Tibial nerve (tissue), 4 donors: ENCODE data around the gene NKTR. TPM values are rescaled to one million over a fixed set of nuclear protein-coding genes. Genes with fewer than 3 reads are reported as not detected.

Source experiments
- DNase-seq, 2 donors: peaks; one replicate each; pipeline ENCODE4 v3.0.0-alpha.2; 2019; ENCODE audit warnings: low spot score in 2 of 2
- H3K27ac ChIP-seq, 4 donors: fragments of 200-600 bp; sonication (generic) in 3 of 4; one replicate each; pipeline ENCODE4 v1.5.1; 2017 to 2019; ENCODE audit warnings: mild to moderate bottlenecking in 1 of 4
- H3K27me3 ChIP-seq, 2 donors: fragments of 200-600 bp; sonication (generic) in 1 of 2; one replicate each; pipeline versions ENCODE4 v1.5.1 to v1.6.0; 2017 to 2019
- H3K36me3 ChIP-seq, 3 donors: fragments of 200-600 bp; sonication (generic); one replicate each; pipeline ENCODE4 v1.5.1; 2018 to 2019
- H3K4me1 ChIP-seq, 4 donors: fragments of 200-600 bp; sonication (generic) in 3 of 4; one replicate each; pipeline ENCODE4 v1.5.1; 2017 to 2019
- H3K4me3 ChIP-seq, 4 donors: fragments of 200-600 bp; sonication (generic) in 3 of 4; one replicate each; pipeline ENCODE4 v1.5.1; 2017 to 2019; ENCODE audit warnings: mild to moderate bottlenecking in 1 of 4, moderate library complexity in 1 of 4
- H3K9me3 ChIP-seq, 4 donors: fragments of 200-600 bp; sonication (generic) in 3 of 4; one replicate each; pipeline ENCODE4 v1.5.1; 2017 to 2019
- CTCF ChIP-seq, 5 experiments: fragments of 200-600 bp in 3 of 5; fragments of 450-650 bp in 2 of 5; sonication (generic) in 3 of 5; IDR thresholded peaks; one replicate each; pipeline ENCODE4 v1.5.1; 2016 to 2019; ENCODE audit warnings: antibody characterized with exemption in 5 of 5, mild to moderate bottlenecking in 3 of 5, moderate library complexity in 2 of 5
- EP300 ChIP-seq, 2 donors: sonication (generic); formaldehyde crosslinking; IDR thresholded peaks; one replicate each; pipeline ENCODE4 v1.6.1; 2017; ENCODE audit warnings: antibody characterized with exemption in 2 of 2, mild to moderate bottlenecking in 1 of 2
- POLR2A ChIP-seq, 2 donors: fragments of 450-650 bp; IDR thresholded peaks; one replicate each; pipeline ENCODE4 v1.6.1; 2017; ENCODE audit warnings: antibody characterized with exemption in 2 of 2, mild to moderate bottlenecking in 2 of 2, moderate library complexity in 2 of 2
- WGBS, 2 donors: methylation state at CpG; one replicate each; pipeline ENCODE4 v1.1.5; 2018; 5-methylcytosine and 5-hydroxymethylcytosine counted together
- total RNA-seq, 4 donors: library from RNA; depleted of rRNA; stranded (reverse); fragments of >200 nt; gene quantifications; one replicate each; pipeline ENCODE4 v1.1.0, GENCODE V29; 2016

Gene NKTR
- total RNA-seq, 4 donors from 2014 or later = 122 to 175 (median 146) TPM

GRCh38 chr3:42667523-42668412 lies 67.3 kb downstream of the NKTR start:
- WGBS, 2 donors = 39 to 43% methylated on average over 7 to 8 of the region's 8 CpGs
- Histone ChIP-seq H3K4me3 (no peak overlapping the region), H3K9me3 (no peaks in the 10 kb centered on the region), H3K36me3 (peaks cover 0 to 21% (median 0%) of the 10 kb centered on the region in 3 donors), H3K4me1 (peaks cover 0 to 25% (median 15%) of the 10 kb centered on the region in 4 donors), H3K27me3 (no peaks in the 10 kb centered on the region), H3K27ac (peak overlapping the region in 2 of 4 donors; percentile 50 to 80)
- TF ChIP-seq EP300 (IDR thresholded peaks at IDR 0.05) = no peak
- no peak for TF ChIP-seq POLR2A (IDR thresholded peaks at IDR 0.05)
- no peak for TF ChIP-seq CTCF (IDR thresholded peaks at IDR 0.05)
- no peak for DNase-seq

GRCh38 chr3:42668413-42668760 lies 67.9 kb downstream of the NKTR start:
- no peak overlapping the region for H3K27ac ChIP-seq
- 82 to 100% methylated on average over 2 of the region's 2 CpGs for WGBS, 2 donors
- H3K4me1 ChIP-seq = peaks cover 0 to 25% (median 15%) of the 10 kb centered on the region in 4 donors
- H3K9me3 ChIP-seq = no peaks in the 10 kb centered on the region
- H3K4me3 ChIP-seq = no peak overlapping the region
- no peak for DNase-seq
- no peak for TF ChIP-seq CTCF (IDR thresholded peaks at IDR 0.05)
- no peak for TF ChIP-seq EP300 (IDR thresholded peaks at IDR 0.05)
- no peak for TF ChIP-seq POLR2A (IDR thresholded peaks at IDR 0.05)
- peaks cover 0 to 15% (median 0%) of the 10 kb centered on the region in 3 donors for H3K36me3 ChIP-seq
- no peaks in the 10 kb centered on the region for H3K27me3 ChIP-seq

- 72 to 82% methylated on average over 4 of the region's 4 CpGs for WGBS, 2 donors
These were observed 68.3 kb downstream of the NKTR start for GRCh38 chr3:42668793-42669217.

GRCh38 chr3:42670051-42670576 lies 69.6 kb downstream of the NKTR start:
- DNase-seq = no peak
- Histone ChIP-seq H3K9me3 (no peaks in the 10 kb centered on the region), H3K36me3 (no peaks in the 10 kb centered on the region), H3K27me3 (no peaks in the 10 kb centered on the region), H3K27ac (no peak overlapping the region), H3K4me1 (peaks cover 0 to 25% (median 15%) of the 10 kb centered on the region in 4 donors), H3K4me3 (no peak overlapping the region)
- WGBS, 2 donors = 82% methylated on average over 7 of the region's 7 CpGs
- TF ChIP-seq CTCF (IDR thresholded peaks at IDR 0.05) (no peak), EP300 (IDR thresholded peaks at IDR 0.05) (no peak), POLR2A (IDR thresholded peaks at IDR 0.05) (no peak)

More at GRCh38 chr3:42668793-42669217, 68.3 kb downstream of the NKTR start:
- H3K36me3 ChIP-seq = peaks cover 0 to 11% (median 0%) of the 10 kb centered on the region in 3 donors
- no peaks in the 10 kb centered on the region for H3K9me3 ChIP-seq
- peaks cover 0 to 25% (median 15%) of the 10 kb centered on the region in 4 donors for H3K4me1 ChIP-seq
- no peaks in the 10 kb centered on the region for H3K27me3 ChIP-seq
- TF ChIP-seq POLR2A (IDR thresholded peaks at IDR 0.05) = no peak
- TF ChIP-seq CTCF (IDR thresholded peaks at IDR 0.05) = no peak
- TF ChIP-seq EP300 (IDR thresholded peaks at IDR 0.05) = no peak
- H3K4me3 ChIP-seq = no peak overlapping the region
- H3K27ac ChIP-seq = no peak overlapping the region
- no peak for DNase-seq

GRCh38 chr3:42670670-42671069 lies 70.2 kb downstream of the NKTR start:
- Histone ChIP-seq H3K4me1 (peaks cover 0 to 25% (median 15%) of the 10 kb centered on the region in 4 donors), H3K4me3 (no peak overlapping the region), H3K27ac (no peak overlapping the region), H3K36me3 (no peaks in the 10 kb centered on the region), H3K27me3 (no peaks in the 10 kb centered on the region), H3K9me3 (peaks cover 0 to 2% (median 0%) of the 10 kb centered on the region in 4 donors)
- DNase-seq = no peak
- 89 to 100% methylated on average over 1 of the region's 1 CpG for WGBS, 2 donors
- TF ChIP-seq POLR2A (IDR thresholded peaks at IDR 0.05) (no peak), EP300 (IDR thresholded peaks at IDR 0.05) (no peak), CTCF (IDR thresholded peaks at IDR 0.05) (no peak)
